Measurements from ENCODE around the gene PAEP. TPM values are rescaled to one million over a fixed set of nuclear protein-coding genes. Genes with fewer than 3 reads are reported as not detected.

Gene PAEP
- total RNA-seq (under 1 TPM in 1 of 2 donors, not detected in 1; 0.37 TPM), polyA plus RNA-seq (1 to 10 TPM in 1 of 2 donors, under 1 TPM in 1; 0.98 to 3.0 TPM)
- long read RNA-seq, donor 1 = 0 reads
- long read RNA-seq, donor 2 = 0 reads
- long read RNA-seq, donor 3 = 0 reads
- long read RNA-seq, donor 4 = 0 reads
- long read RNA-seq, donor 5 = 0 reads

DNA sequence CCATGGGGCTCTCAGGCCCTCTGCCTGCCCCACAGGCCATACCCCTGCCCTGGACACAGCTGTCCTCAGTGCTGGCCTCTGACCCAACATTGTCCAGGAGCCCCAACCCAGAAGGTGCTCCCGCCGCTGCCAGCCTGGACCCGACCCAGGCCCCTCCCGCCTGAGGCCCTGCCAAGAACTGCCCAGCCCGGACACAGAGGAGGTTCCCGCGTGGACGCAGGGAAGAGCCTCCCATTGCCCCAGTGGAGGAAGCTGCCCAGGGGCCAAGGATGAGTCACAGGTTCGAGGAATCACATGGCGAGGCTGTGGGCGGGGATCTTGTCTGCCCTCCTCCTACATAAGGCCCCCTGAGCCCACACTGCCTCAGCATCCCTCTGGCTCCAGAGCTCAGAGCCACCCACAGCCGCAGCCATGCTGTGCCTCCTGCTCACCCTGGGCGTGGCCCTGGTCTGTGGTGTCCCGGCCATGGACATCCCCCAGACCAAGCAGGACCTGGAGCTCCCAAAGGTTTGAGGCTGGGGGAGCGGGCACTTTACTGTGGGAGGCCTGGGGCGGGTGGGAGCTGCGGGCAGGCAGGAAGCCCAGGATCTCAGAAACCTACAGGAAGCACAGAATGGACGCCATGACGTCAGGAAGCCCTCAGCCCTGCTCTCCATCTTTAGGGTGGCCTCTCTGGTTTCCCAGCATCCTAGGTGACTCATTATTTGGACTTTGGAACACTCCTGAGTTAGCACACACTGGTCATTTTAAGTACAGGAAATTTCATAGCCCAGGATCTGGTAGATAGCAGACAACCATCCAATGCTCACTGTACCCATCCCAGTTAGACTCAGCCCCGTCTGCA is at the start of gene PAEP:
Gene PAEP (plus strand): TSS at position 366 of the 844 bp plus-strand sequence.
- DNase-seq (no peak), ATAC-seq (ENCODE audit: insufficient read depth, low FRiP score) (no peak)
- 84 to 91% methylated on average over 20 of the region's 20 CpGs for WGBS, 2 donors
- no peak within 1 kb of the TSS for H3K4me3 ChIP-seq
- no peak within 1 kb of the TSS for H3K27ac ChIP-seq (ENCODE audit: low read depth in 1 of 2, low read length in 1 of 2)
- no peaks in the 10 kb centered on the region for H3K36me3 ChIP-seq (ENCODE audit: control insufficient read depth in 4 of 4, insufficient read depth in 4 of 4, low read length in 4 of 4)
- TF ChIP-seq, protein P1, sequence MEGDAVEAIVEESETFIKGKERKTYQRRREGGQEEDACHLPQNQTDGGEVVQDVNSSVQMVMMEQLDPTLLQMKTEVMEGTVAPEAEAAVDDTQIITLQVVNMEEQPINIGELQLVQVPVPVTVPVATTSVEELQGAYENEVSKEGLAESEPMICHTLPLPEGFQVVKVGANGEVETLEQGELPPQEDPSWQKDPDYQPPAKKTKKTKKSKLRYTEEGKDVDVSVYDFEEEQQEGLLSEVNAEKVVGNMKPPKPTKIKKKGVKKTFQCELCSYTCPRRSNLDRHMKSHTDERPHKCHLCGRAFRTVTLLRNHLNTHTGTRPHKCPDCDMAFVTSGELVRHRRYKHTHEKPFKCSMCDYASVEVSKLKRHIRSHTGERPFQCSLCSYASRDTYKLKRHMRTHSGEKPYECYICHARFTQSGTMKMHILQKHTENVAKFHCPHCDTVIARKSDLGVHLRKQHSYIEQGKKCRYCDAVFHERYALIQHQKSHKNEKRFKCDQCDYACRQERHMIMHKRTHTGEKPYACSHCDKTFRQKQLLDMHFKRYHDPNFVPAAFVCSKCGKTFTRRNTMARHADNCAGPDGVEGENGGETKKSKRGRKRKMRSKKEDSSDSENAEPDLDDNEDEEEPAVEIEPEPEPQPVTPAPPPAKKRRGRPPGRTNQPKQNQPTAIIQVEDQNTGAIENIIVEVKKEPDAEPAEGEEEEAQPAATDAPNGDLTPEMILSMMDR (IDR thresholded peaks at IDR 0.05; ENCODE audit: control extremely low read depth, extremely low read depth) = no peak
- no peaks in the 10 kb centered on the region for H3K27me3 ChIP-seq (ENCODE audit: control insufficient read depth in 3 of 3, insufficient read depth in 3 of 3, low read length in 2 of 3)
- H3K9ac ChIP-seq (ENCODE audit: insufficient read depth in 1 of 2, low read length in 2 of 2) = no peak within 1 kb of the TSS
- H3K9me3 ChIP-seq (ENCODE audit: control insufficient read depth in 4 of 4, insufficient read depth in 3 of 4, low read length in 3 of 4) = peaks cover 0 to 5% (median 0%) of the 10 kb centered on the region in 4 donors
- H3K4me1 ChIP-seq (ENCODE audit: control insufficient read depth in 5 of 5, insufficient read depth in 5 of 5, low read length in 5 of 5) = no peaks in the 10 kb centered on the region

DNA sequence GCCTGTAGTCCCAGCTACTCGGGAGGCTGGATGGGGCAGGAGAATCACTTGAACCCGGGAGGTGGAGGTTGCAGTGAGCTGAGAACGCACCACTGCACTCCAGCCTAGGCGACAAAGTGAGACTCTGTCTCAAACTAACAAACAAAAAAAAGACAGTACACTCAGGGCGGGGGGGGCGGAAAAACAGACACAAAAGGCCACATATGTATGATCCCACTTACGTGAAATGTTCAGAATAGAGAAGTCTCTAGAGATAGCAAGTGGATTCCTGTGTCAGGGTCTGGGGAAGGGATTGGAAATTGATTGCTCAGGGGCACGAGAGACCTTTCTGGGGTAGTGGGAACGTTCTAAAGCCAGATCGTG is 49.3 kb upstream of the PAEP start:
- Histone ChIP-seq H3K4me3 (no peak overlapping the region), H3K36me3 (ENCODE audit: control insufficient read depth in 4 of 4, insufficient read depth in 4 of 4, low read length in 4 of 4) (no peaks in the 10 kb centered on the region), H3K9ac (ENCODE audit: insufficient read depth in 1 of 2, low read length in 2 of 2) (no peak overlapping the region), H3K27me3 (ENCODE audit: control insufficient read depth in 3 of 3, insufficient read depth in 3 of 3, low read length in 2 of 3) (no peaks in the 10 kb centered on the region), H3K27ac (ENCODE audit: low read depth in 1 of 2, low read length in 1 of 2) (no peak overlapping the region), H3K4me1 (ENCODE audit: control insufficient read depth in 5 of 5, insufficient read depth in 5 of 5, low read length in 5 of 5) (no peaks in the 10 kb centered on the region), H3K9me3 (ENCODE audit: control insufficient read depth in 4 of 4, insufficient read depth in 3 of 4, low read length in 3 of 4) (peaks cover 0 to 6% (median 1%) of the 10 kb centered on the region in 4 donors)
- DNase-seq (no peak), ATAC-seq (ENCODE audit: insufficient read depth, low FRiP score) (no peak)
- WGBS, 2 donors = 79 to 81% methylated on average over 10 of the region's 10 CpGs
- TF ChIP-seq, protein P1 (IDR thresholded peaks at IDR 0.05; ENCODE audit: control extremely low read depth, extremely low read depth) = no peak

DNA sequence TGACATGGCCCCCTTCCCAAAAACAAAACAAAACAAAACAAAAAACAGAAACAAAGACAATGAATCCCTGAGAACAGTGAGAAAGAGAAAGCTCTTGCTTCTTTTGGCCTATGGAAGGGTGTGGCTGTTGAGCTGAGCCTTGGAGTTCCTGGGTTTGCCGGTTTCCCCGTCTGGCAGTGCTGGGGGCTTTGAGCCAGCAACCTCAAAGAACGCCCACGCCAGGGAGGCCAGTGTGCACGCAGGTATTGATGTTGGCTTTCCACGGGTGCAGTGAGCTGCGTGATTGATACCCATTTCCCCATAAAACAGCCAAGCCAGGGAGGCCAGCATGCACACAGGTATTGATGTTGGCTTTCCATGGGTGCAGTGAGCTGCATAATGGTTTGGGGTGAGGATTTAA is 48.7 kb upstream of the PAEP start:
- ATAC-seq (ENCODE audit: insufficient read depth, low FRiP score) = no peak
- Histone ChIP-seq H3K27me3 (ENCODE audit: control insufficient read depth in 3 of 3, insufficient read depth in 3 of 3, low read length in 2 of 3) (no peaks in the 10 kb centered on the region), H3K4me3 (no peak overlapping the region), H3K27ac (ENCODE audit: low read depth in 1 of 2, low read length in 1 of 2) (no peak overlapping the region), H3K9me3 (ENCODE audit: control insufficient read depth in 4 of 4, insufficient read depth in 3 of 4, low read length in 3 of 4) (peaks cover 0 to 6% (median 1%) of the 10 kb centered on the region in 4 donors), H3K4me1 (ENCODE audit: control insufficient read depth in 5 of 5, insufficient read depth in 5 of 5, low read length in 5 of 5) (no peaks in the 10 kb centered on the region), H3K36me3 (ENCODE audit: control insufficient read depth in 4 of 4, insufficient read depth in 4 of 4, low read length in 4 of 4) (no peaks in the 10 kb centered on the region), H3K9ac (ENCODE audit: insufficient read depth in 1 of 2, low read length in 2 of 2) (no peak overlapping the region)
- TF ChIP-seq, protein P1 (IDR thresholded peaks at IDR 0.05; ENCODE audit: control extremely low read depth, extremely low read depth) = no peak
- DNase-seq = no peak
- 51 to 60% methylated on average over 7 of the region's 7 CpGs for WGBS, 2 donors
